GM12878 (cell line): ENCODE data around the gene ECT2L.

ENCODE experiments used
- CTCF ChIP-seq, 3 experiments: IDR thresholded peaks in 2 of 3; conservative IDR thresholded peaks in 1 of 3; 2 replicates each; pipeline ENCODE4 v1.5.1; 2011; ENCODE audit warnings: low read depth in 3 of 3, low read length in 3 of 3, mild to moderate bottlenecking in 3 of 3, control low read depth in 2 of 3, moderate library complexity in 2 of 3, inconsistent platforms in 1 of 3, mixed read lengths in 1 of 3; ENCODE audit not compliant: control insufficient read depth in 2 of 3, insufficient read depth in 1 of 3; ENCODE audit errors: extremely low read depth in 1 of 3
- GABPA ChIP-seq: IDR thresholded peaks from 2 replicates; pipeline ENCODE4 v1.6.1; 2014; ENCODE audit warnings: antibody characterized with exemption, low read depth, mild to moderate bottlenecking, inconsistent platforms
- IRF5 ChIP-seq: fragments of 450-650 bp; IDR thresholded peaks from 2 replicates; pipeline ENCODE4 v1.6.1; 2017; ENCODE audit warnings: borderline replicate concordance
- PML ChIP-seq: IDR thresholded peaks from 2 replicates; pipeline ENCODE4 v1.6.1; 2012; ENCODE audit warnings: low read length, inconsistent platforms
- REST ChIP-seq: IDR thresholded peaks from 2 replicates; pipeline ENCODE4 v1.6.1; 2012; ENCODE audit warnings: mild to moderate bottlenecking, low read depth, low read length

- TF ChIP-seq CTCF (IDR thresholded peaks at IDR 0.05 in 2 of 3, conservative IDR thresholded peaks at IDR 0.05 in 1 of 3; ENCODE audit: control insufficient read depth in 2 of 3, extremely low read depth in 1 of 3, insufficient read depth in 1 of 3, low read depth in 3 of 3, low read length in 3 of 3), result no peak
- no peak for TF ChIP-seq IRF5
- TF ChIP-seq GABPA, result no peak
- TF ChIP-seq PML, result no peak
- TF ChIP-seq REST, result no peak
These were observed 38.8 kb upstream of the ECT2L start for GRCh38 chr6:138757136-138757535.
